ENCODE measurements around the gene ELF2. TPM values are rescaled to one million over a fixed set of nuclear protein-coding genes. Genes with fewer than 3 reads are reported as not detected.

ELF2 gene
- total and polyA plus RNA-seq, 2 of the 8 experiments (the other 6 are each of a cell fraction or from before 2014, with no cell fraction given), result 21.1 to 44.3 TPM

DNA sequence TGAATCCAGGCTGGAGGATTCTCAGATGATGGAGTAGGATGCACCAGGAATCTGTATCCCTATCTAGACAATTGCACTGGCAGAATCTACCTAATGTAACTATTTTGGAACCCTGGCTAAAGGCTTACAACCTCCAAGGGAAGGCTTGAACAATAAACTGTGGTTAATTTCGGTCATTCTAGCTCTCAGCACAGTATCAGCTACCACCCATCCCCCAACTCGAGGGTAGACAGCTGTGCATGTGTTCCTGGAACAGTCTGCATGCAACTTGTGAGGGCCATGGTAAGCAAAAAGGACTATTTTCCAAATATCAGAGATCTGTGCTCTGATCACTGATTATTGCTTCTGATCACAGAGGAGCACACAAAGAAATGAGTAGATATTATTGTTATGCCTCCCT is 34.0 kb downstream of the ELF2 start (continued):
- TF ChIP-seq HDAC6 (IDR thresholded peaks at IDR 0.05; ENCODE audit: low read depth, low read length) (no peak), TAF7 (optimal IDR thresholded peaks at IDR 0.05; ENCODE audit: borderline replicate concordance, low read depth, low read length) (no peak)
